H4 (cell line): ENCODE results near the gene DHX58. TPM values are rescaled to one million over a fixed set of nuclear protein-coding genes. Genes with fewer than 3 reads are reported as not detected.
A peak's percentile ranks its signal among the peaks of the same experiment; 100 is the strongest.

Source experiments
- DNase-seq: peaks from one replicate; pipeline ENCODE4 v3.0.0-alpha.2; 2015; ENCODE audit warnings: low spot score
- total RNA-seq: library from RNA; depleted of rRNA; stranded (reverse); fragments of >200 nt; shearing (Covaris generic); gene quantifications from 2 replicates; pipeline ENCODE4 v1.2.3, GENCODE V29; 2014

Gene DHX58
- total RNA-seq, 1 experiment from 2014 or later, result 7.5 TPM

DNA sequence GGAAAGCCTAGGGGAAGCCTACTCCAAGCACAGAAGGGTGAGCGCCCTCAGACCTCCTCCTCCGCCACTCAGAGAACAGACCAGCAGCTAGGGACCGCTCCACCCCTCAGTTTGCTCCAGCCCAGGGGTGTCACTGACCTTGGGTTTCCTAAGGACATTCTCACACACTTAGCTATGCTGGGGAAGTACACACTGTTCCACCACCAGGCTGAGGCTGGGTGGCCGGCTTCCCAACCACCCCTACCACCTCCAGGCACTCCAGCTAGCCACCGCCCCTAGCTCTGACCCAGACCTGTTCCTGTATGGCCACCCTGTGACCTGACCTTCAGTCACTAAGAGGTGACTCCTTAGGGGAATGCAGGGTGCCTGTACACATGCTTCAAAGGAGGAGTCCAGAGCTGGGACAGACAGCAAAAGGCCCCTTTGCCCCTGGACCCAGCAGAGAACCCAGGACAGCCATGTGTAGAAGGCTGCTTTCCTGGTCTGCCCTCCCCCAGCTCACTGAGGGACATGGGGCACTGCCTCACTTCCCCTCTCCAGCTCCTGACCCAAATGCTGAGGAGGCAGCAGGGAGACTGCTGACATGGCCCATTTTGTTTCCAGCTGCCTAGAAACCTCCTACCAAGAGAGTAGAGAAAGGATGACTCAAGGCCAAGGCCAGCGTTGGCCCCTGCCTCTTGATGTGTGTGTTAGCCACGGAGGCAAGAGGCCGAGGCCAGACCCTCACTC is 16.8 kb upstream of the DHX58 start:
- DNase-seq, result no peak

GRCh38 chr17:42127414-42127813 is 14.9 kb upstream of the DHX58 start:
- no peak for DNase-seq

DNA sequence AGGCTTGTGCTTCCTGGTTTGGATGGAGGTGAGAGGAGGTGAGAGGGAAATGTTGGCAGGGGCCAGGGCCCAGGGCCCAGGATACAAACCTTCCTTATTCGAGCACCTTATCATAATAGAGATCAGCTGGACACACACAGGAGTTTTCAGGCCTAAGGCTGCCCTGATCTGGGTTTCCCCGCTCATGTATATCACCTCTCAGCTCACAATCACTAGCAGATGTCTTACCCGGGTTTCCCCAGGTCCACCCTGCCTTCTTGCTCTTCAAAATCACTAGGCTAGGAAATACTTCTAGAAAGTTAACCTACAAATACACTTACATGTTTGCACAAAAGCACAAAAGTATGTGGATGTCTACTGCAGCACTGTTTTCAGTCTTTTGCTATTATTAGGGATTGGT is 14.3 kb upstream of the DHX58 start:
- no peak for DNase-seq

DNA sequence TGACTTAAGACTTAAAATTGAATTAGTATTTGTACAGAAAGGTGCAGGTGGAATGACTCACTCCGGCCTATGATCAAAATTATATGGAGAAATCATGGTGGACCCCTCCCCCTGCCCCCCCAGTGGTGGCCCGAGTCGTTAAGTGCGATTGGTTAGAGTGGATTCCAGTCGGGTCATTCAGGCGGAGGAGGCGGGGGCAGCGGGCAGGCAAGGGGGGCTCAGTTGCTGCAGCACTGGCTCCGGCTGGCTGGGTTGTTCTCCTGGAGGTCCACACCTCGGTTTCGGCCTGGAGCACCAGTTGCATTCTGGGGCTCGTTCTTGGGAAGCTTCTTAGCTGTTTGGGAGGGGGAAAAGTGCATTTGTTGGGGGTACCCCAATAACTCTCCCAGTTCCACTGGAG is 13.1 kb upstream of the DHX58 start:
- no peak for DNase-seq

GRCh38 chr17:42124256-42124655 is 11.7 kb upstream of the DHX58 start:
- no peak for DNase-seq

GRCh38 chr17:42122371-42123303 is 10.1 kb upstream of the DHX58 start, which contains the start of gene HSPB9:
TSS of gene HSPB9 (plus strand) at chr17:42122804. CDS start at chr17:42122851, 47 bp downstream.
- DNase-seq, result no peak

DNA sequence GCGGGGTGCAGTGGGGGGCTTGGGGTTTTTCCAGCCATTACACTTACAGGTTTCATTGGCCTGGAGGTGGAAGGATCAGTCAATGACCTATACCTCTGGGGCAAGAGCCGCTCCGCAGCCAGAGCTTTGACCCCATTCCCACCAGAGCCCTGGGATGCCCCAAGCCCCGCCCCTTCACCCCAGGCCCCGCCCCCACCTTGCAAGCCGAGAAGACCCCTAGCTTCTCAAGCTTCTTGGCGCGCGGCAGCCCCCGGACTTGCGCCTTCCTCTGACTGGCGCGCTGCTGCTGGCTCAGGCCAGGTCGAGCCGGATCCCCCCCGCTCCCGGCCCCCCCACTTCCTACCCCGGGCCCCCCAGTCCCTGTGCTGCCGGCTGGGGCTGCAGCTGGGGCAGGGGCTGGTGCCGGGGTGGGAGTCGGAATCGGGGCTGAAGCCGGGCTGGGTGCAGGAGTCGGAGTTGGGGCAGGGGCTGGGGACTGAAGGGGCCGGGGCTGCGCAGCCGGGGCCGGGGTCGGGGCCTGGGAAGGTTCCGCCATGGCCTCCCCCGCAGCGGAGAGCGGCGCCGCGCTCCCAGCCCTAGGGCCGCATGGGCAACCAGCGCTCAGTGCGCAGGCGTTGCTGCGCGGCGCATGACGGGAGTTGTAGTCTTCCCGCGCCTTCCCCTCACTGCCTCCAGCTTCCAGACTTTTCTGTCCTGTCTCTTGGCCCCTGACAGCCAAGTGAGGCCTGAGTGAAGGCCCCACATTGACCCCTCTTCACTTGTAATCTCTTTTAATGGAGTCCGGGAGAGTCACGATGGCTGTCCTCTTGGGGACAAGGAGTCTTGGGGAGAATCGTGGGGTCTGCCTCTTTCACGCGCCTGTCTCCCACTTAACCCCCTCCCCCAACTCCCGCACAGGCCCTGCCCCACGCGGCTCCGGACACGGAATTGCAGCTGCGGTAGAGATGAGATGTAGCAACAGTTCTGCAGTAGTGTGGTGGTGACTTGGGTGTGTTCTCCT is 8.6 kb upstream of the DHX58 start, which contains the start of gene KAT2A:
KAT2A (minus strand) TSS at position 598 of the 1,000 bp plus-strand sequence; CDS start at position 535, 63 bp downstream.
- DNase-seq, result peak; percentile 70

- no peak for DNase-seq
Measured at GRCh38 chr17:42120161-42120769, 7.8 kb upstream of the DHX58 start.

DNA sequence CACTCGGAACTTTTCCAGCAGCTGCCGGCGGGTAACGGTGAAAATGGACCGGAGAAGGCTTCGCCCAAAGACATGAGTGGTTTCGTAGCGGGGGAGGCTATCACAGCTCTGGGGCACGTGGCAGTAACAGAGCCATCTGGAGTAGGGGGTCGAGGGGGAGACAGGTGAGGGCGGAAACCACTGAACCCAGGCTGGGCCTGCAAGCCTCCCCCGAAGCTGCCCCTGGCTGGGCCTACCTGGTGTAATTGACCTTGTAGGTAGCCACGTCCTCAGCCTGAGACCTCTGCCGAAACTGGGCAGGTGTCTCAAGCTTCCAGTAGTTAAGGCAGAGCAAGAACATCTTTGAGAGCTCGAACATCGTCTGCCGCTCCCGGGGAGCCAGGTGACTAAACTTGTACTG is 6.8 kb upstream of the DHX58 start:
- DNase-seq, result no peak

- no peak for DNase-seq
Measured at GRCh38 chr17:42118545-42118944, 6.0 kb upstream of the DHX58 start.

DNA sequence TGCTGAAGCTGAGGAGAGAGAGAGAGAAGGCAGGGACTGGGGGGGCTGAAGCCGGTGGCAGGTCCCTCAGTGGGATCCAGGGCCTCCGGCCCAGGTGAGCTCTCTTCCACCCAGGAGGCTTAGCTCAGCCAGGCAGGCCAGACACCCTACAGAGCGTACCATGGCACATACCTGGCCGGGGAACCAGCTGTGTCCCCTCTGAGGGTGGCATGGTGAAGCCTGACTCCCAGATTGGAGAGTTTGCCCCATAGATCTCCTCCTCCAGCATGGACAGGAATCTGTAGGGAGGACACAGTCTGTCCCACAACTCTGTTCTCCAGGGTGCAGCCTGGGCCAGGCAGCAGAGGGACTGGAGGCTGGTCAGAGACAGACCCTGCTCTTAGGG is 5.6 kb upstream of the DHX58 start:
- no peak for DNase-seq

DNA sequence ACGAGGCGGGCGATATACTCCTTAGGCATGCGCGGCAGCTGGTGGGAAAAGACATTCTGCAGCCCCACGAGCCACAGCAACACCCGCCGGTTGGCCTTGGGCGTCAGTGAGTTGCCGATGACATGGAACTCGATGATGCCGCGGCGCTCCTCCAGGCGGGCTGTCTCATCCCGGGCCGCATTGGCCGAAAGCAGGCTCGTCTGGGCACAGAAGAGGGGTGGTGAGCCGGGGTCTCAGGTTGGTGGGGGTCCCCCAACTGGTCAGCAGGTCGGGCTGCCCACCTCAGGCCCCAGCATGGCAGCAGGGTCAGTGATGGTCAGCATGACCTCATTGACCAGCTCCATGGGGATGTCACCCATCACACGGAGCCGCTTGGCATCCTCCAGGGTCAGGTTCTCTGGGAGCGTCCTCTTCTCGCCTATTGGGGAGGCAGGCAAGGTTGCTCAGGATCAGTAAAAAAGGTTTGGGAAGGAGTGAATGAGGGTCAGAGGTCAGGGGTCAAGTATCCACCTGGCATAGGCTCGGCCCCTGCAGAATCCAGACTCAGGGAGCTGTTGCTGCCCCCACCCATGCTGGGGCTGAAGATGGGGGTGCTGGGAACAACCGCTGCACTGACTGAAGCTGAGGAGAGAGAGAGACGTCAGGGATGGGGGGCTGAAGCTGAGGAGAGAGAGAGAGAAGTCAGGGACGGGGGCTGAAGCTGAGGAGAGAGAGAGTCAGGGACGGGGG is 5.0 kb upstream of the DHX58 start:
- DNase-seq, result no peak

- DNase-seq, result peak; percentile 75
Measured at GRCh38 chr17:42116705-42117396, 4.3 kb upstream of the DHX58 start.

DNA sequence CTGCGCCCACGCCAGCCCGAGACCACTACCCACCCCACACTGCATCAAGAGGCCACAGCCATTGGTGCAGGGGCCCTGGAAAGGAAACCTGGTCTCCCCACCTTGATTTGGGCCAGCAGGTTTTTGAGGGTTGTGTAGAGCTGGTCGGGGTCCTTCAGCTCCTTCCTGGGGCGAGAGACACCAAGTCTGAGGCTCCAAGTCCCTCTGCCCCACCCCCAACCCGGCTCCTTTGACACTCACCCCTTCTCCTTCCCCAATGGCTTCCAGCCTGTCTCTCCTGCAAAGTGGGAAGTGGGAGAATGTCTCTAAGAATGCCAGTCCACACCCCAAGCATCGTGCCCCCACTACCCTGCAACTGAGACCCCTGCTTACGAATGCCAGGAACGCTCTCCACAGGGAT is 1.6 kb upstream of the DHX58 start:
- no peak for DNase-seq

DNA sequence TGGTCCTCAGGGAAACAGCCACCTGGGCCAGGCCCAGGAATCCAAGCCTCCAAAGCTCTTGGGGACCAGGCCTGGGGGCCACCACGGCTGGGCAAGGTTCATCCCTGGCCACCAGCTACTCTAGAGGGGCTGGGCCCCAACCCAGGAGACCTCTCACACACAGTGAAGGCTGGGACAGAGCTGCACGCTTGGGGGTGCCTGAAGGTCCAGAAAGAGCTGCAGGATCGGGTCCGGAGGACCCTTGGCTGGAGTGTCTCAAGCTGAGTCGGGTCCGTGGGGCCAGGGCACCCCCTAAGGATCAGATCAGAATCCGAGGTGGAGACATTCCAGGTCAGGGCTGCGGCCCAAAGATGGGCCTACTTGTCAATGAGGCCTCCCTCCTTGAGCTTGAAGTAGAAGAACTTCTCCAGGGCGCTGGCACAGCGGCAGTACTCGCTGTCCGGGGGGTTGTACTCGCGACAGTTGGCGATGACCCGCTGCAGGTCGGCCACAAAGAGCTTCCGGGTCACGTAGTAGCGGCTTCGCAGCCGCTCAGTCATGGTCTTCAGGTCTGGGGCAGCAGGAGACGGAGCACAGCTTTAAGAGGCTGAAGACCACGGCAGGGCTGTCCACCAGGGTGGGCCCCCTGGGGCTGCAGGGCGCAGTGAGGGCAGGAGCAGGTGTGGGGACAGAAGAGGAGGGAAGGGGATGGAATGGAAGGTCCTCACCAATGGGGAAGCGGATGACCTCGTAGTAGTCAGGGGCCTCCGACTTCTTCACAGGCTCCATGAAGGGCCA is 967 bp upstream of the DHX58 start:
- DNase-seq, result no peak

- no peak for DNase-seq
Measured at GRCh38 chr17:42111871-42112551, 503 bp downstream of the DHX58 start.

DNA sequence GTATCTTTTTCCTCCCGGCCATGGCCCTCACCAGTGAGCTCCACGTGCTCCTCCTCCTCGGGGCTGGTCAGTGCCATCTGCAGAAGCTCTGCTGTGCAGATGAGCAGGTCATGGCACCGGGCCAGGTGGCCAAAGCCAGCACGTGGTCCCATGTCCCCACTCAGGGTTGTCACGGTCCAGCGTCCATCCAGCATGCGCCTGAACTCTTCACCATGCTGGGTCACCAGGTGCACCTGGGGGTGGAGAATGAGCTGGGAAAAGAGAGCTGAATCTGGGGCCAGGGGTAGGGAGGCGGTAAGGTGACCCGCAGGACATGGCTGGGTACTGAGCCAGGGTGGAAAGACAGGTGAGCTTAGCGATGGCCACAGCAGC is 1.3 kb downstream of the DHX58 start:
- DNase-seq, result no peak
